OCI-LY7 (cell line): ENCODE results near the gene CRYBG1. TPM values are rescaled to one million over a fixed set of nuclear protein-coding genes. Genes with fewer than 3 reads are reported as not detected.

Experiments
- BruUV-seq: library from RNA; stranded (reverse); fragments of 400-500 nt; replicated peaks from 2 replicates; lab custom pipeline; 2021; lab: Mats Ljungman, UMichigan
- CTCF ChIA-PET: fragments of 300-600 bp; sonication (Branson Sonifier 250); formaldehyde crosslinking; loops from one replicate; lab custom pipeline; 2022; ENCODE audit warnings: antibody characterized with exemption; ENCODE audit not compliant: unreplicated experiment; lab: Charles Lee
- POLR2A ChIA-PET: fragments of 300-600 bp; sonication (Branson Sonifier 250); formaldehyde crosslinking; loops from one replicate; lab custom pipeline; 2022; ENCODE audit warnings: antibody characterized with exemption; lab: Charles Lee
- DNase-seq: peaks from one replicate; pipeline ENCODE4 v3.0.0-alpha.2; 2015; ENCODE audit warnings: low spot score
- H2AFZ ChIP-seq: fragments of 200-600 bp; sonication (generic), shearing (Covaris generic); 2 replicates; pipeline ENCODE4 v1.6.1; 2014; ENCODE audit warnings: mild to moderate bottlenecking, antibody characterized with exemption, low read length, moderate library complexity
- H3K27ac ChIP-seq: fragments of 200-600 bp; sonication (generic); 2 replicates; pipeline ENCODE4 v1.5.1; 2014; ENCODE audit warnings: mixed run types, low read depth, mild to moderate bottlenecking, moderate library complexity, low read length, inconsistent platforms; ENCODE audit not compliant: poor library complexity, severe bottlenecking
- H3K36me3 ChIP-seq: fragments of 200-600 bp; sonication (generic); 2 replicates; pipeline ENCODE4 v1.6.1; 2014; ENCODE audit warnings: mild to moderate bottlenecking, antibody characterized with exemption, low read length, moderate library complexity, mixed read lengths; ENCODE audit not compliant: insufficient read depth
- H3K4me1 ChIP-seq: fragments of 200-600 bp; sonication (generic); 2 replicates; pipeline ENCODE4 v1.5.1; 2014; ENCODE audit warnings: mild to moderate bottlenecking, low read length; ENCODE audit not compliant: insufficient read depth, poor library complexity, severe bottlenecking
- H3K4me2 ChIP-seq: fragments of 200-600 bp; sonication (generic); 2 replicates; pipeline ENCODE4 v1.6.1; 2014; ENCODE audit warnings: mild to moderate bottlenecking, low read length
- H3K4me3 ChIP-seq: fragments of 200-600 bp; sonication (generic); 2 replicates; pipeline ENCODE4 v1.5.1; 2014; ENCODE audit warnings: mild to moderate bottlenecking, low read depth, low read length; ENCODE audit not compliant: poor library complexity, severe bottlenecking
- H3K79me2 ChIP-seq: fragments of 200-600 bp; sonication (generic); 2 replicates; pipeline ENCODE4 v1.6.1; 2016; ENCODE audit warnings: low read depth, mild to moderate bottlenecking, low read length, moderate library complexity, mixed read lengths; ENCODE audit not compliant: insufficient read depth
- H3K9me2 ChIP-seq: fragments of 200-600 bp; sonication (generic); 2 replicates; pipeline ENCODE4 v1.6.1; 2016; ENCODE audit warnings: mild to moderate bottlenecking, low read length, mixed read lengths; ENCODE audit not compliant: insufficient read depth
- H3K9me3 ChIP-seq: fragments of 200-600 bp; sonication (generic); 2 replicates; pipeline ENCODE4 v1.6.1; 2014; ENCODE audit warnings: mild to moderate bottlenecking, mixed run types, low read length, mixed read lengths
- H4K20me1 ChIP-seq: fragments of 200-600 bp; sonication (generic); 2 replicates; pipeline ENCODE4 v1.6.1; 2014; ENCODE audit warnings: mild to moderate bottlenecking, antibody characterized with exemption, low read length, moderate library complexity, mixed read lengths; ENCODE audit not compliant: insufficient read depth
- CTCF ChIP-seq: fragments of 200-600 bp; sonication (generic); conservative IDR thresholded peaks from 2 replicates; pipeline ENCODE4 v1.5.1; 2014; ENCODE audit warnings: mild to moderate bottlenecking, antibody characterized with exemption, low read length, moderate library complexity, mixed read lengths
- EZH2phosphoT487 ChIP-seq: fragments of 200-600 bp; sonication (generic); IDR thresholded peaks from 2 replicates; pipeline ENCODE4 v1.6.1; 2018; ENCODE audit warnings: low read depth, borderline replicate concordance, mild to moderate bottlenecking, mixed run types, antibody characterized with exemption, low read length, moderate library complexity, mixed read lengths
- intact Hi-C: fragments of 100-400 bp; cut with micrococcal nuclease; formaldehyde crosslinking; loops from one replicate; pipeline ENCODE4 v1.10.0; 2022; ENCODE audit not compliant: unreplicated experiment
- total RNA-seq, 2 experiments: library from RNA; depleted of rRNA in 1 of 2; stranded (reverse); fragments of >200 nt in 1 of 2; shearing (Covaris generic) in 1 of 2; gene quantifications; 2 replicates each; pipeline ENCODE4 v1.2.3, GENCODE V29; 2014 to 2022

The CRYBG1 gene
- total RNA-seq, 2 experiments from 2014 or later, result 41.7 to 66.2 TPM

DNA sequence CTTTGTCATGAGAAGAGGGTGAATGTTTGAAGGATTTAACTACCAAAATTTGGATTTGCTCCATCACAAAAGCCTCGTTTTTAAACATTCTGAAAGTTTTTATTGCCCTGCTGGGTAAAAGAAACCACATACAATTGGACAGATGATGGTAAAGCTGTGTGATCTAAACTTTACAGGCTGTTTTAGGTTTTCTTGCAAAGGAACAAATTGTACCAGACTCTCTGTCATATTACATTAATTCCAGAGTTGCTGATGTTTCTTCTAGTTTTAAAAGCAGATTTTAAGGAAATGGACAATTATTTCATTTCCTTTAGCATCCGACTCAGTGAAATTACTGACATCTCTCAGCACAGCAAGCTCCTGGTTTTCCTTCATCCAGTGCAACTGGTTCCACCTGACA, 53.2 kb downstream of the CRYBG1 start:
- no peak overlapping the region for H3K27ac ChIP-seq
- H3K4me3 ChIP-seq, result no peak overlapping the region
- no peaks in the 10 kb centered on the region for H3K79me2 ChIP-seq
- ChIA-PET CTCF (no interaction called here), POLR2A (no interaction called here)
- no peaks in the 10 kb centered on the region for H3K9me3 ChIP-seq
- BruUV-seq, result no TSS peak
- H3K36me3 ChIP-seq, result no peaks in the 10 kb centered on the region
- no peak for TF ChIP-seq CTCF
- TF ChIP-seq EZH2phosphoT487, result no peak
- no peak overlapping the region for H3K4me2 ChIP-seq
- no peaks in the 10 kb centered on the region for H4K20me1 ChIP-seq
- H3K9me2 ChIP-seq, result no peaks in the 10 kb centered on the region
- H3K4me1 ChIP-seq, result no peaks in the 10 kb centered on the region
- DNase-seq, result no peak
- no peak overlapping the region for H2AFZ ChIP-seq
- intact Hi-C loops, result no loop called here

GRCh38 chr6:106415921-106416320, 55.4 kb downstream of the CRYBG1 start:
- Histone ChIP-seq H3K9me2 (no peaks in the 10 kb centered on the region), H3K4me3 (no peak overlapping the region), H3K27ac (no peak overlapping the region), H4K20me1 (no peaks in the 10 kb centered on the region), H3K9me3 (no peaks in the 10 kb centered on the region), H3K4me2 (no peak overlapping the region), H3K36me3 (no peaks in the 10 kb centered on the region), H3K4me1 (no peaks in the 10 kb centered on the region), H2AFZ (no peak overlapping the region), H3K79me2 (no peaks in the 10 kb centered on the region)
- ChIA-PET CTCF (no interaction called here), POLR2A (interaction anchor here (0.6 to 0.7 kb wide), 2 partner anchors 596 to 1765 kb away, joined by 3 read pairs; no protein-coding TSS in a partner anchor)
- TF ChIP-seq EZH2phosphoT487 (no peak), CTCF (no peak)
- intact Hi-C loops, result no loop called here
- DNase-seq, result no peak
- BruUV-seq, result no TSS peak

GRCh38 chr6:106417572-106418147, 57.1 kb downstream of the CRYBG1 start:
- Histone ChIP-seq H3K9me3 (no peaks in the 10 kb centered on the region), H2AFZ (no peak overlapping the region), H3K27ac (no peak overlapping the region), H3K9me2 (no peaks in the 10 kb centered on the region), H3K4me2 (no peak overlapping the region), H3K4me1 (no peaks in the 10 kb centered on the region), H3K4me3 (no peak overlapping the region), H3K79me2 (no peaks in the 10 kb centered on the region), H3K36me3 (no peaks in the 10 kb centered on the region), H4K20me1 (no peaks in the 10 kb centered on the region)
- intact Hi-C loops, result no loop called here
- ChIA-PET CTCF (interaction anchor here (0.7 kb wide), 1 partner anchor 22 kb away, joined by 3 read pairs; no protein-coding TSS in a partner anchor), POLR2A (interaction anchor here (1.0 kb wide), 1 partner anchor 22 kb away, joined by 3 read pairs; no protein-coding TSS in a partner anchor)
- no TSS peak for BruUV-seq
- no peak for TF ChIP-seq EZH2phosphoT487
- TF ChIP-seq CTCF, result no peak
- no peak for DNase-seq
